NCI-H1092 (cell line): ENCODE measurements around the gene SEMA5B.
A peak's percentile ranks its signal among the peaks of the same experiment; 100 is the strongest.

Source experiments
- DNase-seq: peaks from one replicate; lab custom pipeline; 2025; lab: John Stamatoyannopoulos, UW

The SEMA5B gene

GRCh38 chr3:123024056-123024455 is 3.5 kb downstream of the SEMA5B start:
- no peak for DNase-seq

- DNase-seq: no peak
Measured at GRCh38 chr3:123021996-123022510, 5.5 kb downstream of the SEMA5B start.

- DNase-seq: no peak
Measured at GRCh38 chr3:123021388-123021787, 6.2 kb downstream of the SEMA5B start.

- DNase-seq: no peak
Measured at GRCh38 chr3:123020709-123021108, 6.9 kb downstream of the SEMA5B start.

- no peak for DNase-seq
Measured at GRCh38 chr3:123019591-123019990, 8.0 kb downstream of the SEMA5B start.

- DNase-seq: no peak
Measured at GRCh38 chr3:123019161-123019560, 8.4 kb downstream of the SEMA5B start.

- no peak for DNase-seq
Measured at GRCh38 chr3:123018683-123019082, 8.9 kb downstream of the SEMA5B start.

GRCh38 chr3:123015596-123015995 is 12.0 kb downstream of the SEMA5B start:
- no peak for DNase-seq

GRCh38 chr3:123013876-123014275 is 13.7 kb downstream of the SEMA5B start:
- no peak for DNase-seq

GRCh38 chr3:123012652-123013051 is 14.9 kb downstream of the SEMA5B start:
- DNase-seq: no peak

- DNase-seq: no peak
Measured at GRCh38 chr3:123011447-123011846, 16.1 kb downstream of the SEMA5B start.

- DNase-seq: no peak
Measured at GRCh38 chr3:123008840-123009239, 18.7 kb downstream of the SEMA5B start.

GRCh38 chr3:123006609-123007008 is 21.0 kb downstream of the SEMA5B start:
- DNase-seq: no peak

GRCh38 chr3:123005291-123005690 is 22.3 kb downstream of the SEMA5B start:
- no peak for DNase-seq

- DNase-seq: no peak
Measured at GRCh38 chr3:123004201-123004918, 23.2 kb downstream of the SEMA5B start.

- no peak for DNase-seq
Measured at GRCh38 chr3:123002749-123003497, 24.6 kb downstream of the SEMA5B start.

- DNase-seq: no peak
Measured at GRCh38 chr3:123002100-123002748, 25.3 kb downstream of the SEMA5B start.

- DNase-seq: no peak
Measured at GRCh38 chr3:122998856-122999255, 28.7 kb downstream of the SEMA5B start.

- DNase-seq: no peak
Measured at GRCh38 chr3:122998206-122998605, 29.4 kb downstream of the SEMA5B start.

- DNase-seq: peak; percentile 85
Measured at GRCh38 chr3:122996038-122996580, 31.5 kb downstream of the SEMA5B start.

GRCh38 chr3:122994954-122995353 is 32.6 kb downstream of the SEMA5B start:
- DNase-seq: no peak
